NCI-H2171 (cell line): ENCODE results near the gene FNBP1.
"Not testable (repeated sequence)": the region's sequence is repeated elsewhere in the genome, so short reads cannot be mapped to it uniquely, and the experiment has no call there.

Source experiments
- DNase-seq: peaks from one replicate; lab custom pipeline; 2025; lab: John Stamatoyannopoulos, UW

FNBP1 gene

DNA sequence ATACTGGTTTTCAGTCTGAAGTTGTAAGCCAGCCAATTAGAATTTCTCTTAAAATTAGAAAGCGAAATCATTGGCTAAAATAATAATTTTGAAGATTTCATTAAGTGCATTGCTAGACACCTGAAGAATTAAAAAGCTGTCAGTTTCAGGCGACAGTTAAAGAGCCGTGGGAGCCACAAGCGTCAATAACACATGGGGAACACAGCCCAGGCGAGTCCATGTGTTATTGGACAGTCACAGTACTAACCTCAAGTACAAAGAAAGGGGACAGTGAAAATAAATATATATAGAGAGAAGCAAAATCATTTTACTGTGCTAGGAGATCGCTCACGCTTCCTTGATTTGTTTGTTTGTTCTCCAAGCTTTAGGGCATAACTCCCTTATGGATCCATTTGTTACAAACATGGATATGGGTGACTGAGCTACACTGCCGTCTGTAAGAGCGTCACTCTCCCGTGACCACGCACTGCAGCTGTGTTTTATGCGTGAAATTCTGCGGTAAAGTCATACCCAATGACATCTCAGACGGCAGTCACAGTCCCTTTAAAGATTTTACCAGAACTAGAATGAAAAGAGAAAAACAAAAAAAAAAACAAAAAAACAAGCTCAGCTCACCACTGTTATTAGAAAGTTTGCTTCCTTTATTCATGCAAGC, 124.6 kb downstream of the FNBP1 start:
- no peak for DNase-seq

DNA sequence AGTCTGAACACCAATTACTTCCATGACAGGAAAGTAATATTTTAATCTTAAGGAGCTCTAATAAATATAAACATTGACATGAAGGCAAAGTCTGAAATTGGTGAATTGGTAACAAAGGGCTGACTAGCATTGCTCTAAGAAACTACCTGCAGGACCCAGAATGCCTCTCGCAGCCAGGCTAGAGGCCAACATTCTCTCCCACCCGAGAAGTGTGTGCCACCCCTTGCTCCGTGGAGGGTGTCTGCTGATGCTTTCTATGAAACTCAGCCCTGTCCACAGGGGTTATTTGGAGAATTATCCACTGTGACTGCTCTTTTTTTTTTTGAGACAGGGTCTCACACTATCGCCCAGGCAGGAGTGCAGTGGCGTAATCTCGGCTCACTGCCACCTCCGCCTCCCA, 126.3 kb downstream of the FNBP1 start:
- no peak for DNase-seq

DNA sequence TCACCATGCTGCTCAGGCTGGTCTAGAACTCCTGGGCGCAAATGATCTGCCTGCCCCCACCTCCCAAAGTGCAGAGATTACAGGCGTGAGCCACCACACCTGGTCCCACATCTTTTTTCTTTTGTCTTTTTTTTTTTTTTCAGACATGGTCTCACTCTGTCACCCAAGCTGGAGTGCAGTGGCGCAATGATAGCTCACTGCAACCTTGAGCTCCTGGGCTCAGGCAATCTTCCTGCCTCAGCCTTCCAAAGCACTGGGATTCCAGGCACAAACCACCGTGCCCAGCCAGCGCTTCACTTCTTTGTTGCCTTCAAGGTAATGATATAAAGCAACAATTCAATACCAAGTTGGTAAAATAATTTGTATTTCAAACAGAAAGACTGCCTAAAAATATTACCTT, 128.9 kb downstream of the FNBP1 start:
- no peak for DNase-seq

DNA sequence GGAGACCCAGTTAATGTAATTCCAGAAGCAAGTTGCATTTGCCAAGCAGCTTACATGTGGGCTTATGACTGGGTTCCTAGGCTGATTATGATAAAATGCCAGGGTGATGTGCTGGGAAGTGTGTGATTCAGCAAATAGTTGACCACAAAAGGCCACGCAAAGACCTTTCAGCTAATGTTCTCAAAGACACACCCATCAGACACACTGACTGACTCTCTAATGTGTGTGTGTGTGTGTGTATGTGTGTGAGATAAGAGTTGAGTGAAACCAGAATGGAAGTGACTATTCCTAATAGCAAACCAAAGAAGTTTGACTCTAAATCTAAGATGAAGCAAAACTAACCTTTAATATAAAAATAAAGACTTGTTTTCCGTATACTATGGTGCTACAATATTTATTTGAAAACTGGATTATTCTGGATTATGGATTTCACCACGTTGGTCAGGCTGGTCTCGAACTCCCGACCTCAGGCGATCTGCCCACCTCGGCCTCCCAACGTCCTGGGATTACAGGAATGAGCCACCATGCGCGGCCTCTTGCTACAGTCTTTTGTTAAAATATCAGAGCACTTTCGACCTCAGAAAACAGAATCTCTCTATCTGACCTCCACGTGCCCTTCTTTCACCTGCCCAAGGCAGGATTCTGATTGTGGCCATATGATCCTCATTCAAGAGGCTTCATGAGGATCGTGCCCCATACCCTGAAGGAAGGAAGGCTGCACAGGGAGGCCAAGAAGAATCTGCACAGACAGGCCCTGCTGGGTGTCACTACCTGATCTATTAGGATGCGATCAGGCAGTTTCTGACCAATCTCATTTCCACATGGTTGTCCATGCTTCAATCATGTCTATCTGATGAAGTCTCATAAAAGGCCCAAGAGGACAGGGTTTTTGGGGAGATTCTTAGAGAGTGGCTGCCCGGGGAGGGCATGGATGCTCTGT, 132.1 kb downstream of the FNBP1 start:
- DNase-seq, result no peak

DNA sequence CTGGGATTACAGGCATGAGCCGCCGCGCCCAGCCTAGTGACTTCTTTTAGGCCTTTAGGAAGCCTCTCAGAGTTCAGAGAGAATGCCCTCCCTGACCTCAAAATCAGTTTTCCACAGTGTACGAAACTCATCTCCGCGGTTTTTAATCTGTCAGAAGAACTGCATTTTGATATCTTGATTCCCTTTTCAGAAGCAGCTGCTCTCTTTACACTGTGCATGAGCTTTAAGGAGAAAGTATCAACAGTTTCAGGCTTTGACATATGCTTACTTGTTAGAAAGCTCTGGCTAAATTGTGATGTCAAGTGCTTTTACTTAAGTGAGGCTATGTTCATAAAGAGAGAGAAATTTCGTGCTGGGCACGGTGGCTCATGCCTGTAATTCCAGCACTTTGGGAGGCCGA, 133.1 kb downstream of the FNBP1 start:
- no peak for DNase-seq

DNA sequence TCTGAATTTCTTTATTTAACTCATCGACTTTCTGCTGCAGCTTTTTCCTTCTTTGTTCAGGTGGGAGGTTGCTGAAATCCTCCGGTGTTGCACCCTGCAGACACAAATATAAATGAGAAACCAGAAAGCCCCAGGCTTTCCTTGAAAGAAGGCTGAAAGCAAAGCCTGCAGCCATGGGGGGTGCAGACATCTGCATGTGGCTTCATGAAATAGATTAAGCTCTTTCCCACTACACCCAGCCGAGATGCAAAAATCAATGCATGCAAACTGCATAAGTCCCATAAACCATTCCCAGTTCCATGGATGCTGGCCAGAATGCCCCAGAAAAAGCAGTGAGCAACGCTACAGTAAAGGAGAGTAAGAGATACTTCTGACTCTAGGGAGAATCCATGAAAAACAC, 134.1 kb downstream of the FNBP1 start:
- no peak for DNase-seq

DNA sequence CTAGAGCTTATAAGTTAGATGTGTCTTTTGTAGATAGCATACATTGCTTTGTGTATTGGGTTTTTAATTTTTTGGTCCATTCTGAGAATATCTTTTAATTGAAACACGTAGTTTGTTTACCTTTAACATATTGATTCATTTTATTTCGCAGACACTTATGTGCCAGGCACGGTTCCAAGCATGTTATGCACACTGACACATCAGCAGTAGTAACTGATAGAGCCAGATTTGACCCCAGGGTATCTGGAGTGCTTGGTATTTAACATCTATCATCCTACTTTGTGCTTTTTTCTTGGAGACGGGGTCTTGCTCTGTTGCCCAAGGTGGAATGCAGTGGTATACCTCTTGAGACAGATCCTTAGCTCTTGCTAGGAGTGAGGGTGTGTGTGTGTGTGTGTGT, 135.8 kb downstream of the FNBP1 start:
- no peak for DNase-seq

DNA sequence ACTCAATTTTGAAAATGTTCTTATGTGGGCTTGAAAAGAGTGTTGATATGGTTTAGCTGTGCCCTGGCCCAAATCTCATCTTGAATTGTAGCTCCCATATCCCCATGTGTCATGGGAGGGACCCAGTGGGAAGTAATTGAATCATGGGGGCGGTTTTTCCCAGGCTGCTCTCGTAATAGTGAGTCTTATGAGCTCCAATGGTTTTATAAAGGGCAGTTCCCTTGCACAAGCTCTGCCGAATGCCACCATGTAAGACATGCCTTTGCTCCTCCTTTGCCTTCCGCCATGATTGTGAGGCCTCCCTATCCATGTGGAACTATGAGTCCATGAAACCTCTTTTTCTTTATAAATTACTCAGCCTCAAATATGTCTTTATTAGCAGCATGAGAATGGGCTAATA, 136.7 kb downstream of the FNBP1 start:
- DNase-seq, result no peak

DNA sequence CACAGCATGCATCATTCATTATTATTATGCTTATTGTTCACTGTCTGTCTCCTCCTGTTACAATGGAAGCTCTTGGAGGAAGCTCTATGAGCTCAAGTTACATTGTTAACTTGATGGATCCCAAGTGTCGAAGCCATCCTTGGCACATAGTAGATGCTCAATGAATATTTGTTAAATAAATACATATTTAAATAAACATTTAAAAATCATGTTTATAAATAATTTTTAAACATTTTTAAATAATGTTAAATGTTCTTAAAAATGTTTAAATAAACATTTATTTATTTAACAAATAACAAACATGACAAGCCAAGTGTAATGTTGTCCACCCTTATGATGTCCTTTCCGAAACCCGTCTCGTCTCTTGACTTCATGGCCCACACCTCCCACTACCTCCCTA, 138.3 kb downstream of the FNBP1 start:
- no peak for DNase-seq

DNA sequence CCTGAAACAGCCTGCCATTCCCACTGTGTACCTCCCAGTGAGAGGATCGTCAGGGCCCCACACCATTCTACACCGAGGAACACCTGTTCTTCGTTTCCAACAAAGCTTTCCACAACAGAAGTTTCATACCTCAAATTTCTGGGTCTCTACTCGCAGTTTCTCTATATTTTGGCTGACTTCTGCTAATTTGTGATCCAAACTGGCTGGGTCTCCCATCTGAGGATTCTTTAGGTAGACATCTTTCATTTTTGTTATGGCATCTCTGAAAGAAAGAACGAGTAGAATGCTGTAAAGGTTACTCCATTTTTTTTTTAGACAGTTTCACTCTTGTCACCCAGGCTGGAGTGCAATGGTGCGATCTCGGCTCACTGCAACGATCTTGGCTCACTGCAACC, 140.3 kb downstream of the FNBP1 start:
- no peak for DNase-seq

DNA sequence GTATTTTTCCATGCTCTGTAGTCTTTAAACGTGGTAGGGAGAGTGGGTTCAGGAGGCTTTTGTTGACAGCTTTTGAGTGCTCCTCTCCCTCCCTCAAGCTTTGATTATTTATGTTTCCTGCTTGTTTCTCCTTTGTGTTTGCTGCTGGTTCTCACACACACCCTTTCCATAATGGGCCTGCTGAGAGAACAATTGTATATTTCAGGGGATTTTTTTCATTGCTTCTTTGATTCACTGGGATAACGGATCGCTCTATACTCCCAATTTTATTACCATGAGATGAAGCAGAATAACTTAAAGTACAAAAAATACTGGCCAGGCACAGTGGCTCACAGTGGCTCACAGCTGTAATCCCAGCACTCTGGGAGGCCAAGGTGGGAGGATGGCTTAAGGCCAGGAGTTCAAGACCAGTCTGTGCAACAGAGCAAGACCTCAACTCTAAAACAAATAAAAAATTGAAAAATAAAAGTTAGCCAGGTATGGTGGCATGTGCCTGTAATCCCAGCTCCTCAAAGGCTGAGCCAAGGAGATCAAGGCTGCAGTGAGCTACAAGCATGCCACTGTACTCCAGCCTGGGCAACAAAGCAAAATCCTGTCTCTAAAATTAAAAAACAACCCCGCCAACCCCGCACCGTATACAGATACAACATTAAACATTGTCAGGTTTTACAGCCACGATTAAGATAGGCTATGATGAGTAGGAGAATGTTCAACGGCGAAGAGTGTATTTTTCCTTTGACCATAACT, 140.8 kb downstream of the FNBP1 start:
- DNase-seq, result no peak

DNA sequence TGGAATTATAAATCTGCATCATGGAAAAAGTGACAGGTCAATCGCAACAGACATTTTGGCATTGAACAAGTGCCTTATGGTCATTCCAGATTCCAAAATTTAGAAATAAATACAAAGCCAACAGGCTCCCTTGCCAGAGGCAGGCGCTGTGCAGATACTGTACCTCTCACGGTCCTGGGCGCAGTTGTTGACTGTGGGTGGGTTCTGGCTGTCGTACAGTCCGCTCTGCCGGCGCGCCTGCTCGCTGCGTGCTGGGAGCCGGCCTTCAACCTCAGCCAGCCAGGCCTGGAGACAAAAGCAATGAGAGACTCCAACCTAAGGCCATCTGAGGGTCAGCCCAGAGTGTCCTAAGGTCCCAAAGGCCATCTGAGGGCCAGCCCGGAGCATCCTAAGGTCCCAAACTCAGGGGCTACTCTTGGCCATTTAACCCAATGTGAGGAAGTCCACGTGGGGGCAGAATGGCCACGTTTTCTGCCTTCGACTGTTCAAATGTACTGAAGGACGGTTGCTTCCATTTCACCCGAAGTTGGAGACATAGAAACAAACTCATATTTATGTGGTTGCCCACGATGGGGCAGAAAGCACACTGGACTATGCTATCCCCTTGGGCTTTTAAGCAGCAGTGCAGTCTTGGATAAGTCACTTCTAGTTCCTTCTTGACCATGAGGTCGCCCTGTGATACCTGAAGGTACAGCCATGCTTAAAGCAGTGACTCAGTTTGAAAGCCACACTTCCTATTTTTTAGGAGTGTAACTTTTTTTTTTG, 142.5 kb downstream of the FNBP1 start:
- DNase-seq, result no peak

DNA sequence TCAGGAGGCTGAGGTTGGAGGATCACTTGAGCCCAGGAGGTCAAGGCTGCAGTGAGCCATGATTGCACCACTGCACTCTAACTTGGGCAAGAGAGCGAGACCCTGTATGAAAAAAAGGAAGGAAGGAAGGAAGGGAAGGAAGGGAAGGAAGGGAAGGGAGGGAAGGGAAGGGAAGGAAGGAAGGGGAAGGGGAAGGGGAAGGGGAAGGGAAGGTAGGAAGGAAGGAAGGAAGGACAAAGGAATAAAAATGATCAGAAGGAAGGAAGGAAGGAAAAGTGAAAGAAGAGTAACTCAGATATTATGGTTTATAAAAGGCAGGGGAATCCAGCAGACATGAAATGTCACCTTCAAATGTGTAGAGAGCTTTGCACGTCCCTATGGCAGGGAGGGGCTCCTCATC, 143.4 kb downstream of the FNBP1 start:
- DNase-seq, result no peak

DNA sequence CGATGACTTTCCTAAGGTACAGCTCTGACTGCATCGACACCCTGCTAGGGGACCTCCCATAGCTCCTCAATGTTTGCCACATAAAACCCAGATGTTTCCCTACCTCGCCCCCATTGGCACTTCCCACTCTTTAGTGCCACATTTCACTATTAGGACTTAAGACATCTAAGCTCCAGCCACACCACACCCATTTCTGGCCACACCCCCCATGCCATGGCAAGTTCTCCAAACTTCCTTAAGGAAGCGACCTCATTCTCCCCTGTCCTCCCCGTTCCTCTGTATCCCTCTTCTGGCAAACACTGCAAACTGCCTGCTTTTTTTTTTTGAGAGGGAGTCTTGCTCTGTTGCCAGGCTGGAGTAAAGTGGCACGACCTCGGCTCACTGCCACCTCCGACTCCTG, 144.8 kb downstream of the FNBP1 start:
- no peak for DNase-seq

DNA sequence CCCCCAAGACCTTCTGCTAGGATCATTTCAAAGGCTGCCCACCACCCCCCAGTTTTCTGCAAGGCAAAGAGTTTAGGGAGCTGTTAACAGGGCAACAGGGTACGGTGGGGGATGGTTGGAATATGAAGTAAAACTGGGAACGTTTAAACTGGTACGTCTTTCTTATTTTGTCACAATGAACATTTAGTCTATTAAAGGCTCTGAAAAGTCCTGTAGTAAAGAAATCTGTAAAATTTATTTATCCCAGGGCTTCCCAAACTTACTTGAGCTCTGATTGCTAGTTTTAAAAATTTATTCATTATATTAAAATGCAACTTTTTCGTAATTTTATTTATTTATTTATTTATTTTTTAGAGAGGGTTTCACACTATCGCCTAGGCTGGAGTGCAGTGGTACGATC, 145.7 kb downstream of the FNBP1 start:
- DNase-seq, result no peak

DNA sequence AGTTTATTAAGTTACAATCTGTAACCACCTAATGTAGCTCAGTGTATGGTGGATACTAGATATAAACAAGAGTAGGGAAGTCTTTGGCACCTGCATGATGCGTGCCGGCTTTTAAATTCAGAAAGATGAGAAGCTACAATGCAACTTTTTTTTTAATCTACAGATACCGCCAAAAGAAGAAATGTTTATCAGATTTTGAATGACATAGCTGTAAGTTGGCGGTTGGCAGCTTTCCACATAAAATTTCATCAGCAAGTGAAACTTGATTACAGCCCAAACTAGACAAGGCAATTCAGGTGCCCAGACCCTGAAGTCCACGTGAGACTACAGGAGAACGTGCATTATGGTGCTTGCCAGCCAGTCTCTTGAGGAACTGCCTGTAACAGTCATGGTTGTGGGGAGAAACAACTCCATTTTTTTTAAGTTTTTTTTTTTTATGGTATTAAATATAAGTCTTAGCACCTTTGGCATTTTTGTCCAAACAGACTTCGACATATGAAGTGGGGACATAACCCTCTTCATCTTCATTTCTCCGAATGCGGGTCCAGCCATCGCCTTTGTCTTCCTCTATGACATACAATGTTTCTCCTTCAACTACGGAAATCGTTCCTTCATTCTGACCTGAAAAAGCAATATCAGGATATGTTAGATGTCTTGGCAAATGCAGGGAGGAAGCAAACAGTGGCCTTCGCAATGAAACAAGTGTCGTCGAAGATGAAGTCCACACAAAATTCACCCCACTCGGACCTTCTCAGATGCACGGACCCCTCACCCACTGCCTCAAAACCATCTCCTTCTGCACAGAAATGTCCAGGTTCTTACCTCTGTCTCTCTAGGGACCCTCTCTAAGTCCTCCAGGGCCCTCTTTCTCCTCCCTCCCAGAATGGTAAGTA, 147.4 kb downstream of the FNBP1 start:
- DNase-seq, result no peak

DNA sequence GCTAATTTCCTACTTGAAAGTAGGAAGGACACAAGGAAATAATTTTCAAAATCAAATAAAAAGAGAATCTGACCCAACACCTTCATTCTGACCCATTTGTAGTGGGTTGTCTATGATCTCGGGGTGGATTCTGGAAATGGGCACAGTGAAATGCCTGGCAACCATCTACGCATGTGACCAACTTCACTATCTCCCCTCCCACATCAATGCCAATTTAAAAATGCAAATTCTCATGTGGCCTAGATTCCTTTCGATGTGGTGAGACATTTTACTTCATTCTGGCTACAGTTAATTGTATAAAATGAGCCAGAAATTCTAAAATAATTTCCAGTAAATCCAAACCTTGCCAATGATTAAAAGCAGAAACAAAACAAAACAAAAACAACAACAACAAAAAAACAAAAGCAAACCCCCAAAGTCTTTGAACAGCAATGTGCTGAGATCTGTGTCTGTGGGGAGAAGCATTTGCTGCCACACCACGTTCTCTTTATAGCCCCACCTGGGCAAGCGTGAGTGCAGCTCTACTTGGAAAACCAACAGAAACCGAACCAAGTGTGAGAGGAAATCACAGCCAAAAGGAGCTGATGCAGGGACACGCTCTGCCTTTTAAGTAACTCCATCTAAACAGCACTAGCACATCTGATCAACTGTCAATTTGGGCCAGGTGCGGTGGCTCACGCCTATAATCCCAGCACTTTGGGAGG, 148.7 kb downstream of the FNBP1 start:
- DNase-seq, result no peak

DNA sequence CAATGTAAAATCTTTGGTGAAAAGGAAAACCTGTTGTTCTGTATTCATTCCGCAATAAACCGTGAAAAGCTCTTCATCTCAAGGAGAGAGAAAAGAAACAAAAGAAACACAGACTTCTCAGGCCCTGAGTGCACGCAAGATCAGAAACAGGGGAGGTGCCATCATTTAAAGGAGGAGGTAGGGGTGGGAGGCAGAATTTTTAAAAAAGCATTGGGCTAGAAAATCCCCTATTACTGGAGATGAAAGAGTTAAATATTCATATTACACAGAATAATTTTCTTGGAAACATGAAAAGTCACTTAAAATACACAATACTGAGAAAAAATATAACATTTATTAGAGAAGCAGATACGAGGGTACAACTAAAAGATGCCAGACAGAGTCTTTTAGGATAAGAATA, 151.4 kb downstream of the FNBP1 start:
- no peak for DNase-seq

DNA sequence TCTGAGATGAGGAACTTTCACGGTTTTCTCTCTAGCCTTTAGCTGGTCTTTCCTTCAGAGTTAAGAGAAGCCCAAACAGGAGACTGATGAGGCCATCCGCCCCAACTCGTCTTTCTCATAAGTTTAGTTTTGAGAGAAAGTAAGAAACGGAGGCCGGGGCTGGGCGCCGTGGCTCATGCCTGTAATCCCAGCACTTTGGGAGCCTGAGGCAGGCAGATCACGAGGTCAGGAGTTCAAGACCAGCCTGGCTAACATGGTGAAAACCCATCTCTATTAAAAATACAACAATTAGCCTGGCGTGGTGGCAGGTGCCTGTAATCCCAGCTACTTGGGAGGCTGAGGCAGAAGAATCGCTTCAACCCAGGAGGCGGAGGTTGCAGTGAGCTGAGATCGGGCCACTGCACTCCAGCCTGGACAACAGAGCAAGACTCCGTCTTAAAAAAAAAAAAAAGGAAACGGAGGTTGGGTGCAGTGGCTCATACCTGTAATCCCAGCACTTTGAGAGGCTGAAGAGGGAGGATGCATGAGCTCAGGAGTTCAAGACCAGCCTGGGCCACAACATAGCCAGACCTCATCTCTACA, 152.2 kb downstream of the FNBP1 start:
- DNase-seq, result not testable (repeated sequence)
